HepG2 (cell line): Measurements from ENCODE around the gene ATP6V0E1. TPM values are rescaled to one million over a fixed set of nuclear protein-coding genes. Genes with fewer than 3 reads are reported as not detected.
A peak's percentile ranks its signal among the peaks of the same experiment; 100 is the strongest.

Experiments
- ATAC-seq: fragments of 200-7000 bp; cut with Tn5 transposase; 3 replicates; pipeline ENCODE4 v1.9.1; 2020; ENCODE audit warnings: mild to moderate bottlenecking, moderate library complexity
- BruUV-seq: library from RNA; stranded (reverse); fragments of 400-500 nt; replicated peaks from 2 replicates; lab custom pipeline; 2021; lab: Mats Ljungman, UMichigan
- CTCF ChIA-PET: fragments of 300-600 bp; formaldehyde crosslinking; extraction: SDS; loops from one replicate; lab custom pipeline; 2021; ENCODE audit warnings: low total read pairs, inconsistent platforms, low intra/inter-chr PET ratio; lab: Yijun Ruan, JAX
- POLR2A ChIA-PET: fragments of 350-600 bp; sonication (Branson Sonifier 250); formaldehyde crosslinking; loops from one replicate; lab custom pipeline; 2020; ENCODE audit warnings: antibody characterized with exemption, inconsistent platforms; lab: Yijun Ruan, JAX
- DNase-seq: peaks from one replicate; pipeline ENCODE4 v3.0.0-alpha.2; 2015; ENCODE audit warnings: low spot score
- FAIRE-seq: peaks from 3 replicates; lab custom pipeline; 2011; peaks lifted over from hg19 to GRCh38; lab: Jason Lieb, UNC
- H2AFZ ChIP-seq: one replicate; pipeline ENCODE4 v1.6.1; 2011; ENCODE audit warnings: low read length, inconsistent platforms
- H3K27ac ChIP-seq: fragments of 300-600 bp; 3 replicates; pipeline ENCODE4 v1.8.0; 2011; ENCODE audit warnings: mixed run types, mild to moderate bottlenecking, mixed read lengths, low read length, inconsistent platforms; ENCODE audit not compliant: insufficient read depth; ENCODE audit errors: extremely low read length
- H3K27me3 ChIP-seq, 2 experiments: fragments of 200-600 bp in 1 of 2; 2 replicates in 1 of 2; 3 replicates in 1 of 2; pipeline versions ENCODE4 v1.6.0 to v1.8.0; 2011; ENCODE audit warnings: low read length in 2 of 2, mild to moderate bottlenecking in 2 of 2, moderate library complexity in 2 of 2, inconsistent platforms in 1 of 2; ENCODE audit not compliant: insufficient read depth in 2 of 2, control insufficient read depth in 1 of 2
- H3K36me3 ChIP-seq, 2 experiments: fragments of 200-600 bp in 1 of 2; replicated peaks in 1 of 2; 2 replicates in 1 of 2; 3 replicates in 1 of 2; pipeline versions ENCODE4 v1.5.1 to v1.8.0; 2011; ENCODE audit warnings: low read length in 2 of 2, inconsistent platforms in 1 of 2; ENCODE audit not compliant: insufficient read depth in 2 of 2, control insufficient read depth in 1 of 2
- H3K4me1 ChIP-seq: 2 replicates; pipeline ENCODE4 v1.5.1; 2012; ENCODE audit warnings: low read length, inconsistent platforms; ENCODE audit not compliant: insufficient read depth
- H3K4me2 ChIP-seq: 2 replicates; pipeline ENCODE4 v1.6.0; 2011; ENCODE audit warnings: low read depth, low read length, inconsistent platforms
- H3K4me3 ChIP-seq, 3 experiments: fragments of 200-600 bp in 1 of 3; sonication (generic), shearing (Covaris generic) in 1 of 3; replicated peaks in 1 of 3; 2 replicates each; pipeline ENCODE4 v1.5.1; 2011 to 2016; ENCODE audit warnings: low read length in 3 of 3, inconsistent platforms in 2 of 3, low read depth in 2 of 3, mild to moderate bottlenecking in 2 of 3, control low read depth in 1 of 3, mixed read lengths in 1 of 3; ENCODE audit not compliant: insufficient read depth in 1 of 3
- H3K79me2 ChIP-seq: one replicate; pipeline ENCODE4 v1.6.1; 2011; ENCODE audit warnings: low read length, inconsistent platforms; ENCODE audit not compliant: insufficient read depth
- H3K9ac ChIP-seq: 2 replicates; pipeline ENCODE4 v1.6.0; 2011; ENCODE audit warnings: mild to moderate bottlenecking, low read depth, low read length, inconsistent platforms; ENCODE audit not compliant: insufficient read depth
- H3K9me3 ChIP-seq: 2 replicates; pipeline ENCODE4 v1.5.1; 2012; ENCODE audit warnings: mild to moderate bottlenecking, low read length
- H4K20me1 ChIP-seq: 2 replicates; pipeline ENCODE4 v1.6.0; 2011; ENCODE audit warnings: inconsistent platforms, mild to moderate bottlenecking, low read length, moderate library complexity; ENCODE audit not compliant: insufficient read depth
- FOSL1 ChIP-seq: sonication (generic); formaldehyde crosslinking; IDR thresholded peaks from 2 replicates; pipeline ENCODE4 v1.9.0; 2021; ENCODE audit warnings: missing genetic modification reagents, borderline replicate concordance
- HOXA9 ChIP-seq: sonication (generic); formaldehyde crosslinking; IDR thresholded peaks from 2 replicates; pipeline ENCODE4 v1.8.1; 2022; ENCODE audit warnings: missing genetic modification reagents, mild to moderate bottlenecking, moderate library complexity, borderline replicate concordance
- RBFOX2 ChIP-seq: fragments of 200-400 bp; formaldehyde crosslinking; IDR thresholded peaks from 2 replicates; pipeline ENCODE4 v1.6.1; 2017; ENCODE audit warnings: low read depth, mild to moderate bottlenecking, low read length
- WGBS: methylation state at CpG from one replicate; pipeline ENCODE4 v1.1.6; 2017; ENCODE audit warnings: low lambda C conversion rate; 5-methylcytosine and 5-hydroxymethylcytosine counted together
- in situ Hi-C: cut with HindIII; loops from 2 replicates; pipeline ENCODE4 v1.10.0; 2017; ENCODE audit warnings: low pct_unique_long_range_greater_than_20kb; ENCODE audit not compliant: extremely low pct_ligation_motif_present
- intact Hi-C: fragments of 100-400 bp; cut with micrococcal nuclease; formaldehyde crosslinking; loops from one replicate; pipeline ENCODE4 v1.10.0; 2022; ENCODE audit not compliant: unreplicated experiment
- polyA plus RNA-seq, 8 experiments: library from polyadenylated mRNA; depleted of rRNA in 3 of 8; stranded (reverse) in 7 of 8; unstranded in 1 of 8; fragments of >200 nt; fragmentation: Illumina TruSeq in 4 of 8; extraction: Trizol in 4 of 8; gene quantifications; 2 replicates each; pipeline versions ENCODE4 v1.2.1 to v1.2.3, GENCODE V29; 2011 to 2016; ENCODE audit warnings: low read depth in 4 of 8, missing spikeins in 1 of 8, mixed read lengths in 1 of 8; ENCODE audit not compliant: insufficient read depth in 1 of 8
- total RNA-seq, 5 experiments: library from RNA; depleted of rRNA; stranded (reverse); fragments of >200 nt; fragmentation: Illumina TruSeq; extraction: Trizol; gene quantifications; 2 replicates each; pipeline ENCODE4 v1.2.3, GENCODE V29; 2016; ENCODE audit warnings: low read depth in 1 of 5
- TF ChIP-seq, protein P1 (sequence below): sonication (generic); formaldehyde crosslinking; IDR thresholded peaks from 2 replicates; pipeline ENCODE4 v1.4.0; 2020; ENCODE audit warnings: missing genetic modification reagents
- TF ChIP-seq, protein P2 (sequence below): sonication (generic); formaldehyde crosslinking; IDR thresholded peaks from 2 replicates; pipeline ENCODE4 v1.4.0; 2020; ENCODE audit warnings: mild to moderate bottlenecking, missing genetic modification reagents

Gene ATP6V0E1
- total and polyA plus RNA-seq, 2 of the 13 experiments (the other 11 are each of a cell fraction or from before 2014, with no cell fraction given), result 143 to 215 TPM

DNA sequence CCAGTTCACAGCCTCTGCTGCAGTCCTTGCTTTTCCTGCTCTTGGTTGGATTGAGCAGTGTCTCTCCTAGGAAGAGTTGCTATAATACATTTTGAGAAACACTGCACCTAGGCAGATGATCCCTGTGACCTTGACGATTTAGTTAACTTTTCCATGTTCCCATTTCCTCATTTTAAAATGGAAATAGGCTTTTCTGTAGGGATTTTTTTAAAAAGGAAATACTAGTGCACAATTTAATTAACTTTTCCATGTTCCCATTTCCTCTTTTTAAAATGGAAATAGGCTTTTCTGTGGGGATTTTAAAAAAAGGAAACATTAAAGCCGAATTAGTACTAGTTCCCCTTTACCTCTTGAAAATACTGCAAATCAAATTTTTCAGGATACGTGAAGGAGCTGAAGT lies 4.7 kb downstream of the ATP6V0E1 start (continued):
- TF ChIP-seq, protein P1, sequence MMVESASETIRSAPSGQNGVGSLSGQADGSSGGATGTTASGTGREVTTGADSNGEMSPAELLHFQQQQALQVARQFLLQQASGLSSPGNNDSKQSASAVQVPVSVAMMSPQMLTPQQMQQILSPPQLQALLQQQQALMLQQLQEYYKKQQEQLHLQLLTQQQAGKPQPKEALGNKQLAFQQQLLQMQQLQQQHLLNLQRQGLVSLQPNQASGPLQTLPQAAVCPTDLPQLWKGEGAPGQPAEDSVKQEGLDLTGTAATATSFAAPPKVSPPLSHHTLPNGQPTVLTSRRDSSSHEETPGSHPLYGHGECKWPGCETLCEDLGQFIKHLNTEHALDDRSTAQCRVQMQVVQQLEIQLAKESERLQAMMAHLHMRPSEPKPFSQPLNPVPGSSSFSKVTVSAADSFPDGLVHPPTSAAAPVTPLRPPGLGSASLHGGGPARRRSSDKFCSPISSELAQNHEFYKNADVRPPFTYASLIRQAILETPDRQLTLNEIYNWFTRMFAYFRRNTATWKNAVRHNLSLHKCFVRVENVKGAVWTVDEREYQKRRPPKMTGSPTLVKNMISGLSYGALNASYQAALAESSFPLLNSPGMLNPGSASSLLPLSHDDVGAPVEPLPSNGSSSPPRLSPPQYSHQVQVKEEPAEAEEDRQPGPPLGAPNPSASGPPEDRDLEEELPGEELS, result no peak
- TF ChIP-seq, protein P2, sequence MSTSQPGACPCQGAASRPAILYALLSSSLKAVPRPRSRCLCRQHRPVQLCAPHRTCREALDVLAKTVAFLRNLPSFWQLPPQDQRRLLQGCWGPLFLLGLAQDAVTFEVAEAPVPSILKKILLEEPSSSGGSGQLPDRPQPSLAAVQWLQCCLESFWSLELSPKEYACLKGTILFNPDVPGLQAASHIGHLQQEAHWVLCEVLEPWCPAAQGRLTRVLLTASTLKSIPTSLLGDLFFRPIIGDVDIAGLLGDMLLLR, result no peak
- TF ChIP-seq FOSL1 (CRISPR knock-in tag), result no peak

DNA sequence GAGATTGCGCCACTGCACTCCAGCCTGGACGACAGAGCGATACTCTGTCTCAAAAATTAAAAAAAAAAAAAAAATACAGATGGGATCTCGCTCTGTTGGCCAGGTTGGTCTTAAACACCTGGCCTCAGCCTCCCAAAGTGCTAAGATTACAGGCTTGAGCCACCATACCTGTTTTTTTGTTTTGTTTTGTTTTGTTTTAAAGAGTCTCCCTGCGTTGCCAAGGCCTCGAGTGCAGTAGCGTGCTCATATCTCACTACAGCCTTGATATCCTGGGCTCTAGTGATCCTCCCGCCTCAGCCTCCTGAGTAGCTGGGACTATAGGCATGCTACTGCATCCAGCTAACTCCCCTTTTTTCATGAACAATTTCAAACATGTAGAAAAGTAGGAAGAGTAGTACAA lies 7.2 kb downstream of the ATP6V0E1 start:
- BruUV-seq, result no TSS peak
- Histone ChIP-seq H3K79me2 (peaks cover 27% of the 10 kb centered on the region), H3K27me3 (no peaks in the 10 kb centered on the region), H2AFZ (no peak overlapping the region), H4K20me1 (peaks cover 2% of the 10 kb centered on the region), H3K9me3 (no peaks in the 10 kb centered on the region), H3K4me2 (no peak overlapping the region), H3K4me1 (peaks cover 10% of the 10 kb centered on the region), H3K36me3 (peaks cover 5 to 33% of the 10 kb centered on the region in 2 experiments), H3K4me3 (no peak overlapping the region), H3K9ac (no peak overlapping the region), H3K27ac (no peak overlapping the region)
- DNase-seq (no peak), ATAC-seq (no peak), FAIRE-seq (no peak)
- in situ Hi-C loops, result loop anchor here (25.0 kb wide), 2 partner anchors 297 to 572 kb away; no protein-coding TSS in a partner anchor
- POLR2A ChIA-PET, result no interaction called here
- 97% methylated on average over 8 of the region's 8 CpGs for WGBS
- TF ChIP-seq HOXA9 (CRISPR knock-in tag) (no peak), RBFOX2 (0 out of 2 replicates have a peak, but pooled peaks have one; percentile 13)
- intact Hi-C loops, result no loop called here
- CTCF ChIA-PET, result no interaction called here
